Loucy (cell line): ENCODE data around the gene FHIT.

Experiments
- H2AFZ ChIP-seq: fragments of 200-600 bp; sonication (generic); 2 replicates; pipeline ENCODE4 v1.6.0; 2016; ENCODE audit warnings: antibody characterized with exemption, mild to moderate bottlenecking, low read length, moderate library complexity
- H3F3A ChIP-seq: fragments of 200-600 bp; 2 replicates; pipeline ENCODE4 v1.6.0; 2016; ENCODE audit warnings: antibody characterized with exemption, low read depth, mild to moderate bottlenecking
- H3K27me3 ChIP-seq: fragments of 200-600 bp; sonication (generic); 2 replicates; pipeline ENCODE4 v1.6.1; 2014; ENCODE audit warnings: low read length, mild to moderate bottlenecking; ENCODE audit not compliant: insufficient read depth, poor library complexity, severe bottlenecking
- H3K36me3 ChIP-seq: fragments of 200-600 bp; sonication (generic); 2 replicates; pipeline ENCODE4 v1.6.1; 2016; ENCODE audit warnings: low read length; ENCODE audit not compliant: insufficient read depth
- H3K4me1 ChIP-seq: fragments of 200-600 bp; sonication (generic); 2 replicates; pipeline ENCODE4 v1.5.1; 2014; ENCODE audit warnings: low read length, mild to moderate bottlenecking; ENCODE audit not compliant: insufficient read depth, poor library complexity, severe bottlenecking
- H3K4me2 ChIP-seq: fragments of 200-600 bp; sonication (generic); 2 replicates; pipeline ENCODE4 v1.6.0; 2014; ENCODE audit warnings: antibody characterized with exemption, low read length, low read depth, mild to moderate bottlenecking; ENCODE audit not compliant: poor library complexity, severe bottlenecking
- H3K4me3 ChIP-seq: fragments of 200-600 bp; sonication (generic); 2 replicates; pipeline ENCODE4 v1.5.1; 2014; ENCODE audit warnings: low read length, mild to moderate bottlenecking, mixed read lengths; ENCODE audit not compliant: poor library complexity, severe bottlenecking
- H3K79me2 ChIP-seq: fragments of 200-600 bp; sonication (generic); 2 replicates; pipeline ENCODE4 v1.6.1; 2014; ENCODE audit warnings: low read length; ENCODE audit not compliant: insufficient read depth
- H3K9ac ChIP-seq: fragments of 200-600 bp; sonication (generic); 2 replicates; pipeline ENCODE4 v1.6.0; 2014; ENCODE audit warnings: mild to moderate bottlenecking, low read depth, low read length, moderate library complexity; ENCODE audit not compliant: poor library complexity, severe bottlenecking
- H3K9me2 ChIP-seq: fragments of 200-600 bp; sonication (generic); replicated peaks from 2 replicates; pipeline ENCODE4 v1.6.1; 2016; ENCODE audit warnings: low read depth, low read length, mixed read lengths
- H3K9me3 ChIP-seq: fragments of 200-600 bp; sonication (generic); 2 replicates; pipeline ENCODE4 v1.6.1; 2014; ENCODE audit warnings: mild to moderate bottlenecking, antibody characterized with exemption, low read length, low read depth; ENCODE audit not compliant: insufficient read depth
- H4K20me1 ChIP-seq: fragments of 200-600 bp; sonication (generic); 2 replicates; pipeline ENCODE4 v1.6.0; 2014; ENCODE audit warnings: antibody characterized with exemption, low read length, mild to moderate bottlenecking; ENCODE audit not compliant: insufficient read depth, poor library complexity, severe bottlenecking
- CTCF ChIP-seq: fragments of 200-600 bp; sonication (generic); conservative IDR thresholded peaks from 2 replicates; pipeline ENCODE4 v1.5.1; 2014; ENCODE audit warnings: mild to moderate bottlenecking, antibody characterized with exemption, low read length
- EZH2phosphoT487 ChIP-seq: fragments of 200-600 bp; IDR thresholded peaks from 2 replicates; pipeline ENCODE4 v1.6.1; 2018; ENCODE audit warnings: antibody characterized with exemption, mild to moderate bottlenecking, moderate library complexity, borderline replicate concordance

Gene FHIT

GRCh38 chr3:60085649-60086048 lies 1165.6 kb downstream of the FHIT start:
- TF ChIP-seq EZH2phosphoT487 (no peak), CTCF (no peak)

GRCh38 chr3:60081381-60082095 lies 1169.7 kb downstream of the FHIT start:
- Histone ChIP-seq H3F3A (0 out of 2 replicates have a peak, but pooled peaks cover 2% of the 10 kb centered on the region), H3K4me3 (peak overlapping the region; percentile 28), H3K9me2 (no peaks in the 10 kb centered on the region), H3K4me2 (peak overlapping the region; percentile 54), H3K36me3 (no peaks in the 10 kb centered on the region), H3K4me1 (peaks cover 17% of the 10 kb centered on the region), H3K27me3 (no peaks in the 10 kb centered on the region), H4K20me1 (no peaks in the 10 kb centered on the region), H3K9me3 (no peaks in the 10 kb centered on the region; the same call in 1 of the 2 replicates), H2AFZ (peak overlapping the region; percentile 24; the same call in 1 of the 2 replicates), H3K9ac (no peak overlapping the region), H3K79me2 (no peaks in the 10 kb centered on the region)
- TF ChIP-seq EZH2phosphoT487 (no peak), CTCF (no peak)

More at GRCh38 chr3:60085649-60086048, 1165.6 kb downstream of the FHIT start:
- Histone ChIP-seq H3K36me3 (no peaks in the 10 kb centered on the region), H3F3A (no peaks in the 10 kb centered on the region), H3K4me2 (no peak overlapping the region), H3K9ac (no peak overlapping the region), H2AFZ (no peak overlapping the region), H3K4me1 (peaks cover 18% of the 10 kb centered on the region), H3K9me3 (no peaks in the 10 kb centered on the region; the same call in 1 of the 2 replicates), H3K79me2 (no peaks in the 10 kb centered on the region), H3K27me3 (no peaks in the 10 kb centered on the region), H4K20me1 (no peaks in the 10 kb centered on the region), H3K9me2 (no peaks in the 10 kb centered on the region), H3K4me3 (no peak overlapping the region)

- H3K9me3 ChIP-seq, result no peaks in the 10 kb centered on the region; the same call in 1 of the 2 replicates
- H3K79me2 ChIP-seq, result no peaks in the 10 kb centered on the region
- no peaks in the 10 kb centered on the region for H3K36me3 ChIP-seq
- no peaks in the 10 kb centered on the region for H3K27me3 ChIP-seq
- H3K4me2 ChIP-seq, result no peak overlapping the region
- no peak for TF ChIP-seq CTCF
- no peak for TF ChIP-seq EZH2phosphoT487
- H3K9me2 ChIP-seq, result no peaks in the 10 kb centered on the region
- no peaks in the 10 kb centered on the region for H4K20me1 ChIP-seq
- peaks cover 24% of the 10 kb centered on the region for H3K4me1 ChIP-seq
- H3K9ac ChIP-seq, result no peak overlapping the region
- H2AFZ ChIP-seq, result peak overlapping the region; percentile 5; the same call in 1 of the 2 replicates
- no peak overlapping the region for H3K4me3 ChIP-seq
- 0 out of 2 replicates have a peak, but pooled peaks cover 2% of the 10 kb centered on the region for H3F3A ChIP-seq
These were observed 1170.6 kb downstream of the FHIT start for GRCh38 chr3:60080648-60081047.
